Stimulated activated naive CD8-positive, alpha-beta T cell treated with anti-CD3 and anti-CD28 coated beads, Interleukin-15, Interleukin-2, amounts not matched to agents 100 U/mL and 50 U/mL, for 24 hours (primary cell): ENCODE measurements around the gene MUC16.

Experiments used
- ATAC-seq: fragments of 150-1000 bp; cut with Tn5 transposase; one replicate; pipeline ENCODE4 v1.10.0; 2021
- DNase-seq: peaks from one replicate; pipeline ENCODE4 v3.0.0; 2021

Gene MUC16

GRCh38 chr19:9009431-9009830, 778 bp downstream of the MUC16 start:
- no peak for ATAC-seq

GRCh38 chr19:9008667-9009066, 1.5 kb downstream of the MUC16 start:
- ATAC-seq (no peak), DNase-seq (no peak)

More at GRCh38 chr19:9009431-9009830, 778 bp downstream of the MUC16 start:
- no peak for DNase-seq

GRCh38 chr19:9000933-9001332, 9.3 kb downstream of the MUC16 start:
- DNase-seq, result no peak
- no peak for ATAC-seq

GRCh38 chr19:8988204-8988603, 22.0 kb downstream of the MUC16 start:
- DNase-seq, result peak; percentile 19

GRCh38 chr19:8986296-8986695, 23.9 kb downstream of the MUC16 start:
- ATAC-seq (no peak), DNase-seq (no peak)

More at GRCh38 chr19:8988204-8988603, 22.0 kb downstream of the MUC16 start:
- ATAC-seq, result no peak

GRCh38 chr19:8973501-8974091, 36.6 kb downstream of the MUC16 start:
- DNase-seq (no peak), ATAC-seq (no peak)

GRCh38 chr19:8965887-8966286, 44.3 kb downstream of the MUC16 start:
- DNase-seq, result no peak
- no peak for ATAC-seq
